Activated T-helper 2 cell treated with anti-CD3 and anti-CD28 coated beads, Interferon-gamma antibody, Interleukin-2, Interleukin-4, amounts not matched to agents 10 μg/mL and 5 μg/mL and 100 μg/mL, durations not matched to agents 14 hours and 24 hours and 36 hours (primary cell): ENCODE measurements around the gene CBR3. TPM values are rescaled to one million over a fixed set of nuclear protein-coding genes. Genes with fewer than 3 reads are reported as not detected.
"Not testable (repeated sequence)": the region's sequence is repeated elsewhere in the genome, so short reads cannot be mapped to it uniquely, and the experiment has no call there.

Experiments
- DNase-seq: peaks from one replicate; pipeline ENCODE4 v3.0.0; 2021; ENCODE audit warnings: low spot score
- H3K27ac Mint-ChIP-seq: one replicate; pipeline ENCODE4 v1.8.0; 2021; ENCODE audit warnings: mixed read lengths
- H3K27me3 Mint-ChIP-seq: one replicate; pipeline ENCODE4 v1.8.0; 2021; ENCODE audit warnings: low read depth, mixed read lengths
- H3K36me3 Mint-ChIP-seq: one replicate; pipeline ENCODE4 v1.8.0; 2021; ENCODE audit warnings: low read depth, mixed read lengths
- H3K4me1 Mint-ChIP-seq: one replicate; pipeline ENCODE4 v1.8.0; 2021; ENCODE audit warnings: low read depth, mixed read lengths
- H3K4me3 Mint-ChIP-seq: one replicate; pipeline ENCODE4 v1.8.0; 2021; ENCODE audit warnings: low read depth, mild to moderate bottlenecking, moderate library complexity, mixed read lengths
- H3K9me3 Mint-ChIP-seq: one replicate; pipeline ENCODE4 v1.8.0; 2021; ENCODE audit warnings: mixed read lengths
- intact Hi-C: fragments of 100-400 bp; cut with micrococcal nuclease; formaldehyde crosslinking; loops from one replicate; pipeline ENCODE4 v1.15.1; 2023
- total RNA-seq: library from RNA; stranded (reverse); gene quantifications from 2 replicates; pipeline ENCODE4 v1.2.3, GENCODE V29; 2022

Gene CBR3
- total RNA-seq, 1 donor from 2014 or later = 23.2 TPM

DNA sequence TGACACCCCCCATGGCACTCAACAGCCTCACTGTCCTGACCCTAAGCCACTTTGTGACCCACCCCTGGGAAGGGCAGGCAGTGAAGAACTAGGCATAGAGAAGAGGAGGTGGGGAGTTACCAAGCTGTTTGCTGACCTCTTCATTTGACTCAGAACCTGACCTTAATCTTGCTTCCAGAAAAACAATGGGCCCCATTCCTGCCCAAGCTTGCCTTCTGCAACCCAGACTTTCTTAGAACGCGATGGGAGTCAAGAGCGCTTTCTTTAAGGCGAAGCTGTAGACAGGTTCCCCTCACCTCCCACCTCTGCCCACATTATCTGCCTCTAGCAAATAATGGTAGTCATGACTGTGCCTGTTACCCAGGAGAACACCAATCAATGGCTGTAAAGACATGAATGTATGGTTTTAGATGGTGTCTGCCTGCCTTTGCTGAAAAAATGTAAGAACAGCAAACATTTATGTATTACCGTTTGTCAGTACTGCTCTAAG, 8.2 kb upstream of the CBR3 start:
- H3K27me3 Mint-ChIP-seq = no peaks in the 10 kb centered on the region
- intact Hi-C loops = no loop called here
- peaks cover 23% of the 10 kb centered on the region for H3K4me1 Mint-ChIP-seq
- no peaks in the 10 kb centered on the region for H3K36me3 Mint-ChIP-seq
- DNase-seq = no peak
- H3K9me3 Mint-ChIP-seq = no peaks in the 10 kb centered on the region
- H3K27ac Mint-ChIP-seq = no peak overlapping the region
- H3K4me3 Mint-ChIP-seq = no peak overlapping the region

DNA sequence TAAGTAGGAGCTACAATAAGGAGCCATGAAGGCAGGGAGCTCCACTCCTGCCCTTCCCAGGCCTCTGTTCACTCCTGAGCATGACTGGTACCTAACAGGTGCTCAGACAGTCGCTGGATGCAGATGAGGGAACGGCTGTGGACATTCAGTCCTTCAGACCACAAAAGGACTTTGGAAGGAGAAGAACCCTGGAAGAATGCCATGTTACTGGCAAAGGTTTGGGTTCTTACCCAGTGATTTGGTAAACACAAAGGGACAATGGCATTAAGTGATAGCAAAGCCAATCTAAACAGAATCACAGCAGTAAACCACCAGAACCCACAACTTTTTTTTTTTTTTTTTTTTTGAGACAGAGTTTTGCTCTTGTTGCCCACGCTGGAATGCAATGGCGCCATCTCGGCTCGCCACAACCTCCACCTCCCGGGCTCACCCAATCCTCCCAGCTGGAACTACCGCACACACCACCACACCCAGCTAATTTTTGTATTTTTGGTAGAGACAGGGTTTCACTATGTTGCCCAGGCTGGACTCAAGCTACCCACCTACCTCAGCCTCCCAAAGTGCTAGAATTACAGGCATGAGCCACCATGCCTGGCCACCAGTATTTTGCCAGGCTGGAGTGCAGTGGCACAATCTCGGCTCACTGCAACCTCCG, 7.5 kb upstream of the CBR3 start:
- H3K9me3 Mint-ChIP-seq = no peaks in the 10 kb centered on the region
- intact Hi-C loops = no loop called here
- DNase-seq = no peak
- no peak overlapping the region for H3K27ac Mint-ChIP-seq
- peaks cover 26% of the 10 kb centered on the region for H3K4me1 Mint-ChIP-seq
- no peaks in the 10 kb centered on the region for H3K27me3 Mint-ChIP-seq
- H3K36me3 Mint-ChIP-seq = peaks cover 4% of the 10 kb centered on the region
- H3K4me3 Mint-ChIP-seq = no peak overlapping the region

DNA sequence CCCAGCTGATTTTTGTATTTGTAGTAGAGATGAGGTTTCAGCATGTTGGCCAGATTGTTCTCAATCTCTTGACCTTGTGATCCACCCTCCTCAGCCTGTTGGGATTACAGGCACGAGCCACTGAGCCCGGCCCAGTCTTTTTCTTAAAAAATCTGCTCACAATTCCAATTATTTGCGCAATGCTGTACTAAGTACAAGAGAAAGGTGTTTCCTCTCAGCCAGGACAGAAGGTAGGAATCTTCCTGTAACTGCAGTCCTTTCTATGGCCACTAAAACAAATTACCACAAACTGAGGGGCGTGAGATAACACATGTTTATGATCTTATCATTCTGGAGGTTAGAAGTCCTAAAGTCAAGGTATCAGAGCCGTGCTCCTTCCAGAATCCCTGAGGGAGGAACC, 6.9 kb upstream of the CBR3 start:
- Mint-ChIP-seq H3K4me3 (no peak overlapping the region), H3K4me1 (peaks cover 27% of the 10 kb centered on the region), H3K27me3 (no peaks in the 10 kb centered on the region), H3K27ac (no peak overlapping the region), H3K36me3 (peaks cover 4% of the 10 kb centered on the region), H3K9me3 (no peaks in the 10 kb centered on the region)
- intact Hi-C loops = no loop called here
- no peak for DNase-seq

DNA sequence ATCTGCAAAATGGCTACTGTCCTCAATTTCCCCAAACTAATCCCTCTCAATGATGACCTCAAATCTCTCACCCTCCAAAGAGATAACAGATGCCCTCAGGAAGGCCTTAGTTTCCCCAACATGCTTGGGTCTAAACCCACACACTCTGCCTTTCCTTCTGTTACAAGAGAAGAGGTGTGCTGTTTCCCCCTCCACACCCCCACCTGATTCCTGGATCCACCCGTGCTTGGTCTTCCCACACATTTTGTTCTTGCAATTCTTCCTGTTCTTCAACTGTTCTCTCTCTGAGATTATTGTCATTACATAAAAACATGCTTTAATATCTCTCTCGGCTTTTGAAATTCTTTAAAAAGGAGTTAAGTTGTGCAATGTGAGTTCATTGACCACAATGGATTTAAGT, 5.7 kb upstream of the CBR3 start:
- H3K27me3 Mint-ChIP-seq = no peaks in the 10 kb centered on the region
- peaks cover 4% of the 10 kb centered on the region for H3K36me3 Mint-ChIP-seq

DNA sequence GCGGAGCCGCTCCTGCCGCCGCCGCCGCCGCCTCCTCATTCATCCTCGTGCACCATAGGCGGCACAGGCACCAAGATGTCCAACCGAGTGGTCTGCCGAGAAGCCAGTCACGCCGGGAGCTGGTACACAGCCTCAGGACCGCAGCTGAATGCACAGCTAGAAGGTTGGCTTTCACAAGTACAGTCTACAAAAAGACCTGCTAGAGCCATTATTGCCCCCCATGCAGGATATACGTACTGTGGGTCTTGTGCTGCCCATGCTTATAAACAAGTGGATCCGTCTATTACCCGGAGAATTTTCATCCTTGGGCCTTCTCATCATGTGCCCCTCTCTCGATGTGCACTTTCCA, 4.5 kb upstream of the CBR3 start:
- intact Hi-C loops, H3K9me3 Mint-ChIP-seq, H3K27me3 Mint-ChIP-seq, H3K36me3 Mint-ChIP-seq, DNase-seq: not testable (repeated sequence)
- Mint-ChIP-seq H3K4me1 (peaks cover 34% of the 10 kb centered on the region), H3K27ac (peak overlapping the region; percentile 71), H3K4me3 (peak overlapping the region; percentile 82)

More for the DNA sequence above, 5.7 kb upstream of the CBR3 start:
- no peaks in the 10 kb centered on the region for H3K9me3 Mint-ChIP-seq
- H3K4me3 Mint-ChIP-seq = peak overlapping the region; percentile 30
- H3K4me1 Mint-ChIP-seq = peaks cover 31% of the 10 kb centered on the region
- no peak overlapping the region for H3K27ac Mint-ChIP-seq
- intact Hi-C loops = no loop called here
- DNase-seq = no peak

GRCh38 chr21:36130839-36131238, 4.0 kb upstream of the CBR3 start:
- DNase-seq, H3K27me3 Mint-ChIP-seq, intact Hi-C loops, H3K36me3 Mint-ChIP-seq, H3K9me3 Mint-ChIP-seq: not testable (repeated sequence)
- Mint-ChIP-seq H3K4me3 (peak overlapping the region; percentile 82), H3K27ac (peak overlapping the region; percentile 71), H3K4me1 (peaks cover 30% of the 10 kb centered on the region)

- DNase-seq = no peak
- no peaks in the 10 kb centered on the region for H3K27me3 Mint-ChIP-seq
- H3K4me3 Mint-ChIP-seq = no peak overlapping the region
- no peaks in the 10 kb centered on the region for H3K9me3 Mint-ChIP-seq
- intact Hi-C loops = no loop called here
- H3K36me3 Mint-ChIP-seq = peaks cover 11% of the 10 kb centered on the region
- no peak overlapping the region for H3K27ac Mint-ChIP-seq
- peaks cover 31% of the 10 kb centered on the region for H3K4me1 Mint-ChIP-seq
Measured at GRCh38 chr21:36132696-36133095, 2.2 kb upstream of the CBR3 start.

- peak overlapping the region; percentile 90 for H3K4me3 Mint-ChIP-seq
- intact Hi-C loops = loop anchor here (2.0 kb wide), 1 partner anchor 67 kb away; no protein-coding TSS in a partner anchor
- H3K36me3 Mint-ChIP-seq = peaks cover 19% of the 10 kb centered on the region
- peak overlapping the region; percentile 92 for H3K27ac Mint-ChIP-seq
- H3K9me3 Mint-ChIP-seq = no peaks in the 10 kb centered on the region
- H3K27me3 Mint-ChIP-seq = no peaks in the 10 kb centered on the region
- peak; percentile 69 for DNase-seq
- H3K4me1 Mint-ChIP-seq = peaks cover 24% of the 10 kb centered on the region
Measured at GRCh38 chr21:36135391-36136102, 668 bp downstream of the CBR3 start.

GRCh38 chr21:36139791-36140190, 4.9 kb downstream of the CBR3 start:
- peaks cover 36% of the 10 kb centered on the region for H3K36me3 Mint-ChIP-seq
- H3K4me3 Mint-ChIP-seq, H3K27me3 Mint-ChIP-seq, H3K9me3 Mint-ChIP-seq, H3K27ac Mint-ChIP-seq, DNase-seq: not testable (repeated sequence)
- H3K4me1 Mint-ChIP-seq = peaks cover 17% of the 10 kb centered on the region
- intact Hi-C loops = loop anchor here (2.0 kb wide), 1 partner anchor 17 kb away; the partner anchor contains the start of gene DOP1B

DNA sequence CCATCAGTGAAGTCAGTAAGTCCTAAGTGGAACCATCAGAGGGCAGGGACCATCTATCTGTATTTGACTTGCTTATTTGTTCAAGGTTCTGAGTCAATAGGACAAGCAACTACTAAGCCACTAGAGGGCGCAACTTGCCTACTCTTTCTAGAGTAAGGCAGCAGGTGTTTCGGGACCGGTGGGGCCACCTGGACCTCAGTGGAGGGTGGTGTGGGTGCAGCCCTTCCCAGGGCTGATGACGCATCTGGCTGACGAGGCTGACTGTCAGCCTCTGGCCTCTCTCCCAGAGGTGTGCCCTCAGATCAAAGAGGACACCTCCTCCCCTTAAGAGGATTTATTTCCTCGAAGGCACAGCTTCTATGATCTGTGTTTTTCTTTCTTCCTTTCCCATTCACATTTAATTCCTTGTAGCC, 6.6 kb downstream of the CBR3 start:
- H3K4me3 Mint-ChIP-seq = no peak overlapping the region
- no peaks in the 10 kb centered on the region for H3K9me3 Mint-ChIP-seq
- no peaks in the 10 kb centered on the region for H3K27me3 Mint-ChIP-seq
- H3K4me1 Mint-ChIP-seq = peaks cover 18% of the 10 kb centered on the region
- intact Hi-C loops = loop anchor here (1.0 to 2.0 kb wide), 3 partner anchors 15 to 190 kb away; partner anchors contain the start of gene DOP1B
- H3K36me3 Mint-ChIP-seq = peaks cover 48% of the 10 kb centered on the region
- peak; percentile 70 for DNase-seq
- no peak overlapping the region for H3K27ac Mint-ChIP-seq

- DNase-seq, H3K27ac Mint-ChIP-seq, H3K4me3 Mint-ChIP-seq, intact Hi-C loops, H3K9me3 Mint-ChIP-seq, H3K27me3 Mint-ChIP-seq: not testable (repeated sequence)
- H3K36me3 Mint-ChIP-seq = peaks cover 37% of the 10 kb centered on the region
- H3K4me1 Mint-ChIP-seq = peaks cover 18% of the 10 kb centered on the region
Measured at GRCh38 chr21:36144233-36144632, 9.4 kb downstream of the CBR3 start.

DNA sequence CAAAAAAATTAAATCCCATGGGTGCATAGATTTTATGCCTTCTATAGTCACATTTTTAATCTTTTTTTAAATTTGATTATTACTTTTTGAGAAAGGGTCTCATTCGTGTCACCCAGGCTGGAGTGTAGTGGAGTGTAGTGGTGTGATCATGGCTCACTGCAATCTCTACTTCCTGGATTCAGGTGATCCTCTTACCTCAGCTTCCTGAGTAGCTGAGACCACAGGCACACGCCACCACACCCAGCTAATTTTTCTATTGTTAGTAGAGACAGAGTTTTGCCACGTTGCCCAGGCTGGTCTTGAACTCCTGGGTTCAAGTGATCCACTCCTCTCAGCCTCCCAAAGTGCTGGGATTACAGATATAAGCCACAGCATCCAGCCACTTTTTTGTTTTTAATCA, 10.4 kb downstream of the CBR3 start:
- intact Hi-C loops = no loop called here
- H3K4me1 Mint-ChIP-seq = peaks cover 26% of the 10 kb centered on the region
- DNase-seq = no peak
- no peak overlapping the region for H3K27ac Mint-ChIP-seq
- no peaks in the 10 kb centered on the region for H3K27me3 Mint-ChIP-seq
- no peaks in the 10 kb centered on the region for H3K9me3 Mint-ChIP-seq
- peaks cover 37% of the 10 kb centered on the region for H3K36me3 Mint-ChIP-seq
- H3K4me3 Mint-ChIP-seq = no peak overlapping the region

GRCh38 chr21:36147911-36148310, 13.0 kb downstream of the CBR3 start:
- H3K9me3 Mint-ChIP-seq = no peaks in the 10 kb centered on the region
- H3K27ac Mint-ChIP-seq = no peak overlapping the region
- no peak overlapping the region for H3K4me3 Mint-ChIP-seq
- H3K4me1 Mint-ChIP-seq = peaks cover 20% of the 10 kb centered on the region
- DNase-seq = no peak
- H3K36me3 Mint-ChIP-seq = peaks cover 22% of the 10 kb centered on the region
- intact Hi-C loops = no loop called here
- no peaks in the 10 kb centered on the region for H3K27me3 Mint-ChIP-seq
